Aorta (tissue), 5 donors: ENCODE measurements around the gene DAB2IP. TPM values are rescaled to one million over a fixed set of nuclear protein-coding genes. Genes with fewer than 3 reads are reported as not detected.

ENCODE experiments used
- ATAC-seq: fragments of 200-7000 bp; cut with Tn5 transposase; one replicate; pipeline ENCODE4 v1.9.1; 2022; ENCODE audit warnings: moderate library complexity; ENCODE audit not compliant: low FRiP score
- DNase-seq, 2 donors: peaks; one replicate each; pipeline ENCODE4 v3.0.0-alpha.2; 2020
- H3K27ac ChIP-seq, 2 donors: one replicate each; pipeline ENCODE4 v1.5.1; 2013; ENCODE audit warnings: low read length in 2 of 2, mild to moderate bottlenecking in 2 of 2, moderate library complexity in 2 of 2, control low read depth in 1 of 2, inconsistent platforms in 1 of 2, low read depth in 1 of 2
- H3K27me3 ChIP-seq, 2 donors: one replicate each; pipeline ENCODE4 v1.6.1; 2013; ENCODE audit warnings: control low read depth in 1 of 2, low read length in 1 of 2, mild to moderate bottlenecking in 1 of 2, moderate library complexity in 1 of 2; ENCODE audit not compliant: insufficient read depth in 2 of 2, control insufficient read depth in 1 of 2
- H3K36me3 ChIP-seq, 2 donors: one replicate each; pipeline ENCODE4 v1.6.1; 2013; ENCODE audit warnings: control low read depth in 1 of 2, low read length in 1 of 2, mild to moderate bottlenecking in 1 of 2; ENCODE audit not compliant: insufficient read depth in 2 of 2, control insufficient read depth in 1 of 2
- H3K4me1 ChIP-seq, 2 donors: one replicate each; pipeline ENCODE4 v1.6.1; 2013; ENCODE audit warnings: low read length in 2 of 2, control low read depth in 1 of 2, mild to moderate bottlenecking in 1 of 2, moderate library complexity in 1 of 2; ENCODE audit not compliant: insufficient read depth in 2 of 2, control insufficient read depth in 1 of 2
- H3K4me3 ChIP-seq, 2 donors: one replicate each; pipeline ENCODE4 v1.5.1; 2013; ENCODE audit warnings: low read length in 2 of 2, control low read depth in 1 of 2, mild to moderate bottlenecking in 1 of 2
- H3K9me3 ChIP-seq: one replicate; pipeline ENCODE4 v1.6.1; 2013; ENCODE audit warnings: mild to moderate bottlenecking, low read length; ENCODE audit not compliant: control insufficient read depth
- WGBS, 2 donors: extraction: QIAGEN DNeasy Blood & Tissue Kit; methylation state at CpG; one replicate each; pipeline ENCODE4 v1.1.7; 2013; 5-methylcytosine and 5-hydroxymethylcytosine counted together
- intact Hi-C, 2 donors: fragments of 100-400 bp; cut with DNase I; formaldehyde crosslinking; loops; one replicate each; pipeline versions ENCODE4 v1.14.2 to v1.15.0; 2022
- polyA plus RNA-seq, 2 donors: library from polyadenylated mRNA; stranded (reverse); fragments of 200-250 nt; gene quantifications; one replicate each; pipeline ENCODE4 v1.2.3, GENCODE V29; 2013
- total RNA-seq, 2 donors: library from RNA; stranded (reverse); fragmentation: NEBNext Ultra II Directional; extraction: Animal tissue kit (Norgen Biotek cat#: 25700); gene quantifications; one replicate each; pipeline ENCODE4 v1.2.1, GENCODE V29; 2021
- donor health status: healthy with polysubstance abuse.
- donor health status: Bipolar disorder and iron deficiency.
- donor health status: DM: no; HTN: no; CAD: no.
- donor health status: DM: no; HTN: no; CAD: no.
- donor health status: DM: yes; HTN: yes; CAD: no.

The DAB2IP gene
- total and polyA plus RNA-seq, 4 donors = 12.0 to 75.4 (median 51.4) TPM

DNA sequence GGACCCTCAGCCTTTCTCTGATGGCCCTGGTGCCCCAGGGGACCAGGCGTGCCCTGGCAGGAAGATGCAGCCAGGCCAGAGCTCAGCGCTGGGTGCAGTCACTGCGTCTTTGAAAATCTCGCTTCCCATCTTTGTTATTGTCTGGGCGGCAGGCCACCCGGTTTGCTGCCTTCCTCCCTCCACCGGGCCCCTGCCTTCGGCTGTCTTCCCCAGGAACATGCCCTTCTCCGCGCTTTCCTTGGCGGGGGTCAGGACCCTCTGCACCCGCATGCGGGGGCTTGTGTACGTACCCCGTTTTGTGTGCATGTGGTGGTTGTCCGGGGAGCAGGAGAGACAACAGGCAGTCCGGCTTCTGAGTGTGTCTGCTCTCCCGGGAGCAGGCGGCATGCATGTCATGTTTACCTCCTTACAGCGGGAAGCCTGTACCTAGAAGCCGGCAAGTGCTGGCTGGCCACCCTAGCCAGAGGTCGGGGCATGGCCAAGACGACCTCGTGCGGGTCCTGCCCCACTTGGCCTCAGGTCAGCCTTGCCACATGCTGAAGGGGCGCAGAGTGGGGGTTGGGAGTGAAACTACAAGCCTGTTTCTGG is 49.5 kb downstream of the DAB2IP start:
- Histone ChIP-seq H3K4me1 (no peaks in the 10 kb centered on the region), H3K9me3 (no peaks in the 10 kb centered on the region), H3K27ac (no peak overlapping the region), H3K36me3 (no peaks in the 10 kb centered on the region), H3K27me3 (no peaks in the 10 kb centered on the region), H3K4me3 (no peak overlapping the region)
- ATAC-seq = no peak
- intact Hi-C loops = loop anchor here (5.0 kb wide), 2 partner anchors 36 to 41 kb away; no protein-coding TSS in a partner anchor
- no peak for DNase-seq
- 80 to 84% methylated on average over 26 of the region's 26 CpGs for WGBS, 2 donors

- Histone ChIP-seq H3K4me1 (no peaks in the 10 kb centered on the region), H3K4me3 (no peak overlapping the region), H3K36me3 (no peaks in the 10 kb centered on the region), H3K9me3 (no peaks in the 10 kb centered on the region), H3K27me3 (no peaks in the 10 kb centered on the region), H3K27ac (no peak overlapping the region)
- intact Hi-C loops = loop anchor here (5.0 kb wide), 2 partner anchors 36 to 41 kb away; no protein-coding TSS in a partner anchor
- ATAC-seq (no peak), DNase-seq (no peak)
- WGBS, 2 donors = 91 to 95% methylated on average over 13 of the region's 13 CpGs
These were observed 50.4 kb downstream of the DAB2IP start for GRCh38 chr9:121701736-121702261.

GRCh38 chr9:121703014-121703734 is 51.7 kb downstream of the DAB2IP start:
- WGBS, 2 donors = 88 to 91% methylated on average over 3 of the region's 3 CpGs
- Histone ChIP-seq H3K27ac (no peak overlapping the region), H3K4me3 (no peak overlapping the region), H3K27me3 (no peaks in the 10 kb centered on the region), H3K4me1 (no peaks in the 10 kb centered on the region), H3K9me3 (no peaks in the 10 kb centered on the region), H3K36me3 (no peaks in the 10 kb centered on the region)
- intact Hi-C loops = loop anchor here (5.0 kb wide), 2 partner anchors 34 to 39 kb away; no protein-coding TSS in a partner anchor
- ATAC-seq (no peak), DNase-seq (no peak)

DNA sequence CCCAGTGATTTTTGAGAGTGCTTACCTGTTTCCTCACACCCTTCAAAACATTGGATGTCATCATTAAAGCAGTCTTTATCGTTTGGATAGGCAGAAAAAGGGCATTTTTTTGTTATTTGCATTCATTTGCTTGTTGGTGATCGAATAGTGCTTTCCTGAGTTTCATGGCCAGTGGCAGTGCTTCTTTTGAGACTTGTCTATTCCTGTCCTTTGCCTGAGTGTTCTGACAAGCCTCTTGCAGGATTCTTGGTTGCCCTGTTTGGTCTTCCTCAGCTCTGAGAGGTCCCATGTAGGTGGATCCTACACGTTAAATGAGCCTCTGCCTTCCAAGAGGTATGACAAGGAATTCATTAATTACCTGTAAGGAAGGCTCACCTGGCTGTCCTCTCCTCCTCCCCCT is 52.8 kb downstream of the DAB2IP start:
- DNase-seq (no peak), ATAC-seq (no peak)
- Histone ChIP-seq H3K9me3 (no peaks in the 10 kb centered on the region), H3K27ac (no peak overlapping the region), H3K4me1 (no peaks in the 10 kb centered on the region), H3K27me3 (no peaks in the 10 kb centered on the region), H3K36me3 (no peaks in the 10 kb centered on the region), H3K4me3 (no peak overlapping the region)
- WGBS, 2 donors = 74 to 85% methylated on average over 3 of the region's 3 CpGs
- intact Hi-C loops = loop anchor here (5.0 kb wide), 2 partner anchors 33 to 38 kb away; no protein-coding TSS in a partner anchor

DNA sequence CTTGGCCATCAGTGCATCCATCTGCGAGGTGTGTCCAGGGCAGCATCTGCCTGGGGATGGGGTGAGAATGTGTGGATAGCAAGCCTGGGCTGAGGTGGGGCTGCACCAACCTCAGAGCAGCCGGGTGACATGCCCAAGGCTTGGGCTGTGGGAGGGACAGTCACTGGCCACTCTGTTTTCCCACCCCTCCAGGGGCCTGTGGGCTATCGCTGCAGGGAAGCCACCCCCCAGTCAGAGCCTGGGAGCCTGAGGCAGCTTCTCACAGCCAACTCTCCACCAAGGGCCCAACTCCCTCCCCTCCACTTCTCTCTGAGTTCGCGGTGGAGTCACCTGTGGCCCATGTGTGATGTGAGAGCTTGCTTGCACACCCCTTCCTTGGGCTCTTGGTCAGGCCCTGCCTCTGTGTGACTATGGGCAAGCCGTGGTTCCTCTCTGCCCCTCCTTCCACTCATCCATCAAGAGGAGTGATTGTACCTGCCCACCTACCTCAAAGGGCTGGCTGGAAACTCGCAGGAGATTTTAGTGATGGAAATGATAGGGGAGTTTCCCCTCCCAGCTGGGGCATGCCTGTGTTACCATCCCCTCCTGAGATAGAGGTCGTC is 54.8 kb downstream of the DAB2IP start:
- intact Hi-C loops = no loop called here
- ATAC-seq = no peak
- no peak for DNase-seq
- H3K27ac ChIP-seq = no peak overlapping the region
- H3K4me3 ChIP-seq = no peak overlapping the region
- no peaks in the 10 kb centered on the region for H3K36me3 ChIP-seq
- no peaks in the 10 kb centered on the region for H3K9me3 ChIP-seq
- WGBS, 2 donors = 82 to 83% methylated on average over 8 of the region's 8 CpGs
- H3K27me3 ChIP-seq = no peaks in the 10 kb centered on the region
- no peaks in the 10 kb centered on the region for H3K4me1 ChIP-seq

- Histone ChIP-seq H3K4me3 (no peak overlapping the region), H3K27ac (no peak overlapping the region), H3K27me3 (no peaks in the 10 kb centered on the region), H3K9me3 (no peaks in the 10 kb centered on the region), H3K4me1 (no peaks in the 10 kb centered on the region), H3K36me3 (no peaks in the 10 kb centered on the region)
- no peak for ATAC-seq
- DNase-seq = no peak
- WGBS, 2 donors = 71 to 75% methylated on average over 7 of the region's 7 CpGs
- intact Hi-C loops = no loop called here
These were observed 56.3 kb downstream of the DAB2IP start for GRCh38 chr9:121707477-121708424.

- Histone ChIP-seq H3K27me3 (no peaks in the 10 kb centered on the region), H3K4me3 (no peak overlapping the region), H3K4me1 (no peaks in the 10 kb centered on the region), H3K36me3 (no peaks in the 10 kb centered on the region), H3K9me3 (no peaks in the 10 kb centered on the region), H3K27ac (no peak overlapping the region)
- DNase-seq (no peak), ATAC-seq (no peak)
- 57 to 64% methylated on average over 14 of the region's 14 CpGs for WGBS, 2 donors
- intact Hi-C loops = no loop called here
These were observed 57.5 kb downstream of the DAB2IP start for GRCh38 chr9:121708768-121709488.

GRCh38 chr9:121709798-121710197 is 58.4 kb downstream of the DAB2IP start:
- no peaks in the 10 kb centered on the region for H3K4me1 ChIP-seq
- no peak for ATAC-seq

More at GRCh38 chr9:121709798-121710197, 58.4 kb downstream of the DAB2IP start:
- H3K27ac ChIP-seq = no peak overlapping the region
- intact Hi-C loops = no loop called here
- 16 to 32% methylated on average over 4 of the region's 4 CpGs for WGBS, 2 donors
- H3K9me3 ChIP-seq = no peaks in the 10 kb centered on the region
- DNase-seq = no peak
- H3K27me3 ChIP-seq = no peaks in the 10 kb centered on the region
- H3K36me3 ChIP-seq = no peaks in the 10 kb centered on the region
- no peak overlapping the region for H3K4me3 ChIP-seq
